Cardiac muscle cell (in vitro differentiated cells and primary cell): Measurements from ENCODE around the gene PACSIN3. TPM values are rescaled to one million over a fixed set of nuclear protein-coding genes. Genes with fewer than 3 reads are reported as not detected.
"Not testable (repeated sequence)": the region's sequence is repeated elsewhere in the genome, so short reads cannot be mapped to it uniquely, and the experiment has no call there.

ENCODE experiments used
- DNase-seq, 2 donors: peaks; one replicate each; pipeline versions ENCODE4 v3.0.0 to v3.0.0-alpha.2; 2010 to 2017; ENCODE audit warnings: low read depth in 1 of 2, low spot score in 1 of 2
- H3K27ac ChIP-seq: fragments of 200-600 bp; sonication (generic); 2 replicates; pipeline ENCODE4 v1.5.1; 2016
- H3K27me3 ChIP-seq: fragments of 200-600 bp; sonication (generic); 2 replicates; pipeline ENCODE4 v1.6.0; 2016; ENCODE audit warnings: control low read depth
- H3K36me3 ChIP-seq: fragments of 200-600 bp; sonication (generic); 2 replicates; pipeline ENCODE4 v1.5.1; 2016; ENCODE audit warnings: control low read depth
- H3K4me1 ChIP-seq: fragments of 200-600 bp; sonication (generic); 2 replicates; pipeline ENCODE4 v1.8.1; 2017; ENCODE audit warnings: low read depth, mild to moderate bottlenecking, mixed run types
- H3K4me3 ChIP-seq: fragments of 200-600 bp; sonication (generic); 2 replicates; pipeline ENCODE4 v1.5.1; 2016; ENCODE audit warnings: mild to moderate bottlenecking
- H3K9me3 ChIP-seq: fragments of 200-600 bp; sonication (generic); 2 replicates; pipeline ENCODE4 v1.5.1; 2017; ENCODE audit warnings: low read depth, mild to moderate bottlenecking, control low read depth
- polyA plus RNA-seq: library from polyadenylated mRNA; unstranded; fragments of >200 nt; fragmentation: Nextera tagmentation; extraction: Ambion mirVana; gene quantifications from 2 replicates; pipeline ENCODE4 v1.2.1, GENCODE V29; 2016
- total RNA-seq: library from RNA; depleted of rRNA; stranded (reverse); fragments of >200 nt; gene quantifications from 2 replicates; pipeline ENCODE4 v1.2.3, GENCODE V29; 2016
- TF ChIP-seq, protein P1 (sequence below): IDR thresholded peaks from 2 replicates; pipeline ENCODE4 v1.5.1; 2012; ENCODE audit warnings: low read depth, mild to moderate bottlenecking, low read length

PACSIN3 gene
- total and polyA plus RNA-seq, 2 experiments from 2014 or later: 79.8 to 113 TPM

DNA sequence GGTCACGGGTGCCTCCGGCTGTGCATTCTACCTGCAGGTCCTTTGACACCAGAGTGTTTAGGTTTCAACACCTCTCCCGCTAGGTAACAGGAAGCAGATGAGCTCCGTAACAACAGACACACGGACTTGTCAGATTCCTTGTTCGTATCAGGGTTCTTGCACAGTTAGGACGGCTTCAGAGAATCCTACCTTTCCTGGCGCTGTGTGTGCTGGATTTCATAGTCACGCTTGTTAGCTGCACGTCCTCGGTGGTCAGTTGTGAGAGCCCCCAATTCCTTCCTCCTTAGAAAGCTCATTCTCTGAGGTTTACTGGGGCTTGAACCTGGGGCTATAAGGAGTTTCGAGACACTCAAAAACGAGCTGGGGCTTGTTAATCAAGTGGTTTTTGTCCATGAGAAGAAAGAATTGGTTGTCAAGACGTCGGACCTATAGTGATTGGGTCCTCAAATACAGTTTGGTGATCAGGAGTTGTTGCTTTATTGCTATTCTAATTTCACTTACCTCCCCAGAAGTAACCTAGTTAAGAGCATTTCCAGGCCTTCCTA lies 29.2 kb upstream of the PACSIN3 start:
- H3K27ac ChIP-seq: peak overlapping the region; percentile 83
- peaks cover 34% of the 10 kb centered on the region for H3K4me1 ChIP-seq
- TF ChIP-seq, protein P1, sequence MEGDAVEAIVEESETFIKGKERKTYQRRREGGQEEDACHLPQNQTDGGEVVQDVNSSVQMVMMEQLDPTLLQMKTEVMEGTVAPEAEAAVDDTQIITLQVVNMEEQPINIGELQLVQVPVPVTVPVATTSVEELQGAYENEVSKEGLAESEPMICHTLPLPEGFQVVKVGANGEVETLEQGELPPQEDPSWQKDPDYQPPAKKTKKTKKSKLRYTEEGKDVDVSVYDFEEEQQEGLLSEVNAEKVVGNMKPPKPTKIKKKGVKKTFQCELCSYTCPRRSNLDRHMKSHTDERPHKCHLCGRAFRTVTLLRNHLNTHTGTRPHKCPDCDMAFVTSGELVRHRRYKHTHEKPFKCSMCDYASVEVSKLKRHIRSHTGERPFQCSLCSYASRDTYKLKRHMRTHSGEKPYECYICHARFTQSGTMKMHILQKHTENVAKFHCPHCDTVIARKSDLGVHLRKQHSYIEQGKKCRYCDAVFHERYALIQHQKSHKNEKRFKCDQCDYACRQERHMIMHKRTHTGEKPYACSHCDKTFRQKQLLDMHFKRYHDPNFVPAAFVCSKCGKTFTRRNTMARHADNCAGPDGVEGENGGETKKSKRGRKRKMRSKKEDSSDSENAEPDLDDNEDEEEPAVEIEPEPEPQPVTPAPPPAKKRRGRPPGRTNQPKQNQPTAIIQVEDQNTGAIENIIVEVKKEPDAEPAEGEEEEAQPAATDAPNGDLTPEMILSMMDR: no peak
- peak overlapping the region; percentile 42 for H3K4me3 ChIP-seq
- no peaks in the 10 kb centered on the region for H3K9me3 ChIP-seq
- no peaks in the 10 kb centered on the region for H3K36me3 ChIP-seq
- H3K27me3 ChIP-seq: no peaks in the 10 kb centered on the region
- DNase-seq: no peak

DNA sequence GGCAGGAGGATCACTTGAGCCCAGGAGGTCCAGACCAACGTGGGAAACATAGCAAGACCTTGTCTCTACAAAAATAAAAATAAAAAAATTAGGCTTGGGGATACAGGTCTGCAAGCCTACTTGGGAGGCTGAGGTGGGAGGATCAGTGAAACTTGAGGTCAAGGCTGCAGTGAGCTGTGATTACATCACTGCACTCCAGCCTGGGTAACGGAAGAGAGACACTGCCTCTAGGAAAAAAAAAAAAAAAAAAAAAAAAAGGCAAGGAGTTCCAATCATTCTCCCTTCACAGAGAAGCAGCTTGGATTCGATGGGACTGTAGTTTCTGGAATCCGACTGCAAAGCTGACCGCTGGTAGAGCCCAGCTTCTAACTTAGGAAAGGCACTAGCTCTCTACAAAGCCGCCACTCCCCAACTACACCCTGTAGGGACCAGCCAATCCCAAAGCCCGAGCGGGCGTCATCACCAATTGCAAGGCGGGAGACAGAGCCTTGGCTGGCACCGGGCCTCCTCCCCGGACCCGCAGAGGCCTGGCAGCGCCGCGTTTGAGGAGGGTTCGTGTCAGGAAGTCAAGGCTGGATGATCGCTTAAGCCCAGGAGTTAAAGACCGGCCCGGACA lies 27.8 kb upstream of the PACSIN3 start:
- Histone ChIP-seq H3K27ac (no peak overlapping the region), H3K4me1 (peaks cover 24% of the 10 kb centered on the region), H3K4me3 (peak overlapping the region; percentile 42), H3K9me3 (no peaks in the 10 kb centered on the region), H3K36me3 (no peaks in the 10 kb centered on the region), H3K27me3 (no peaks in the 10 kb centered on the region)
- peak; percentile 77 to 93 for DNase-seq
- TF ChIP-seq, protein P1: no peak

DNA sequence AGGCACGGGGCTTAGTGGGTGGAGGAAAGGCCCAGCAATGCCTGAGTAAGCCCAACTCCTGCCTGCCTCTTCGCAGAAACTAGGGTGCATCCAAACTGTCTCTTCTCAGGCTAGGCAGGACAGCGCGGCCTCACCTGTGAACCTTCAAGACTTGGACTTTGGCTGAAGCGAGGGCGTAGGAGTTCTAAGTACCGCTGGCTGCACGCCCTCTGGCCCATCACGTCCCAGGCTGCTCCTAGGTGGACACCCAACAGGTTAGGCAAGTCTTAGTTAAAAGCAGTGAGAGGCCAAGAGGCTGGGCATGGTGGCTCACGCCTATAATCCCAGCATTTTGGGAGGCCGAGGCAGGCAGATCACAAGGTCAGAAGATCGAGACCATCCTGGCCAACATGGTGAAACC lies 26.7 kb upstream of the PACSIN3 start:
- TF ChIP-seq, protein P1: no peak
- Histone ChIP-seq H3K4me3 (no peak overlapping the region), H3K36me3 (no peaks in the 10 kb centered on the region), H3K9me3 (no peaks in the 10 kb centered on the region), H3K27me3 (no peaks in the 10 kb centered on the region), H3K4me1 (peaks cover 16% of the 10 kb centered on the region), H3K27ac (no peak overlapping the region)
- no peak for DNase-seq

DNA sequence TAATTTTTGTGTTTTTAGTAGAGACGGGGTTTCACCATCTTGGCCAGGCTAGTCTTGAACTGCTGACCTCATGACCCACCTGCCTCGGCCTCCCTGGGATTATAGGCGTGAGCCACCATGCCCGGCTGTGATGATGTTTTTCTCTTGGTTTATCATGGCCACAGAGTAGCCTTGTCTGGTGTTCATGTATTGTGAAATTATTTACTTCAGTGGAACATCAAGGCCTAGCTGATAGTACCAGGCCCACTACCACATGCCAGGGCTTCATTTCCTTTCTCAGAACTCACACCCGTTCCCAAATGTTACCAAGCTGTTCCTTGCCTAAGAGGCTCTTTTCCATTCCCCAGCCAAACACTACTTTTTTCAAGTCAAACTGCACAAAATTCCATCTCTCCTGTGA lies 22.4 kb upstream of the PACSIN3 start:
- H3K36me3 ChIP-seq: no peaks in the 10 kb centered on the region
- no peaks in the 10 kb centered on the region for H3K9me3 ChIP-seq
- no peak overlapping the region for H3K4me3 ChIP-seq
- TF ChIP-seq, protein P1: no peak
- no peak overlapping the region for H3K27ac ChIP-seq
- no peaks in the 10 kb centered on the region for H3K4me1 ChIP-seq
- no peaks in the 10 kb centered on the region for H3K27me3 ChIP-seq
- no peak for DNase-seq

DNA sequence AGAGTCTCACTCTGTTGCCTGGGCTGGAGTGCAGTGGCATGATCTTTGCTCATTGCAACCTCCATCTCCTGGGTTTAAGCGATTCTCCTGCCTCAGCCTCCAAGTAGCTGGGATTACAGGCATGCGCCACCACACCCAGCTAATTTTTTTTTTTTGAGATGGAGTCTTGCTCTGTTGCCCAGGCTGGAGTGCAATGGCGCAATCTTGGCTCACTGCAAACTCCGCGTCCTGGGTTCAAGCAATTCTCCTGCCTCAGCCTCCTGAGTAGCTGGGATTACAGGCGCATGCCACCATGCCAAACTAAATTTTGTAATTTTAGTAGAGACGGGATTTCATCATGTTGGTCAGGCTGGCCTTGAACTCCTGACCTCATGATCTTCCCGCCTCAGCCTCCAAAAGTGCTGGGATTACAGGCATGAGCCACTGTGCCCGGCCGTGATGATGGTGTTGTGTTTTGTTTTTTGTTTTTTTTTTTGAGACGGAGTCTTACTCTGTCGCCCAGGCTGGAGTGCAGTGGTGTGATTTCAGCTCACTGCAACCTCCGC lies 21.8 kb upstream of the PACSIN3 start:
- H3K4me3 ChIP-seq, H3K27ac ChIP-seq, H3K4me1 ChIP-seq, H3K9me3 ChIP-seq, H3K27me3 ChIP-seq, H3K36me3 ChIP-seq, DNase-seq: not testable (repeated sequence)

DNA sequence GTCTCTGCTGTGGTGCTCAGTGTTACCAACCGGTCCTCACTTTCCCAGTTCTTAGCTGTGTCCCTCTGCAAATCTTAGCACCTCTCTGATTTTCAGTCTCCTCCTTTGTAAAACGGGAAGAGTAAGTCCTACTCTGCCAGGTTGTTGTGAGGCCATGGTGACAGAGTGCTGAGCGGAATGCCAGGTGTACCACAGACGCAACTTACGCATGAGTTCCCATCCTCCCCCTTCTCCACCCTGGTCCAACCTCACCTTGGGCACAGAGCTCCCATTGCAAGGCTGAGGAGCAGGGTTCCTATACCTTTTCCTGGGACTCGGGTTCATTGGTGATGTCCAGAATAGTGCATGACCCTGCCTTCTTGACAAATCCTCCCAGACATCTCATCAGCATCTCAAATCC lies 21.2 kb upstream of the PACSIN3 start:
- Histone ChIP-seq H3K27ac (no peak overlapping the region), H3K4me1 (no peaks in the 10 kb centered on the region), H3K36me3 (no peaks in the 10 kb centered on the region), H3K27me3 (no peaks in the 10 kb centered on the region), H3K9me3 (no peaks in the 10 kb centered on the region), H3K4me3 (no peak overlapping the region)
- DNase-seq: no peak
- TF ChIP-seq, protein P1: no peak

DNA sequence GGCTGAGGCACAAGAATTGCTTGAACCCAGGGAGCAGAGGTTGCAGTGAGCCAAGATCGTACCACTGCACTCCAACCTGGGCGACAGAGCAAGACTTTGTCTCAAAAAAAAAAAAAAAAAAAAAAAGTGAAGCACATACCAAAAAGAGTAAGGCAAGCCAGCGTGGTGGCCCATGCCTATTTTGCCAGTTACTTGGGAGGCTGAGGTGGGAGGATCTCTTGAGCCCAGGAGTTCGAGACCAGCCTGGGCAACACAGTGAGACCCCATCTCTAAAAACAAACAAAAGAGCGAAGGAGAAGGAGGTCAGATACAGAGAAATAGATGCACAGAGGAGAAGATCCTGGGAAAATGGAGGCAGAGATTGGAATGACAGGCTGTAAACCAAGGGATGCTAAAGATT lies 20.3 kb upstream of the PACSIN3 start:
- not testable (repeated sequence) for DNase-seq, H3K27ac ChIP-seq, H3K4me1 ChIP-seq, H3K27me3 ChIP-seq, H3K4me3 ChIP-seq, H3K36me3 ChIP-seq, H3K9me3 ChIP-seq
